NCI-H1105 (cell line): ENCODE measurements around the gene AKAP17A.
"Not testable (repeated sequence)": the region's sequence is repeated elsewhere in the genome, so short reads cannot be mapped to it uniquely, and the experiment has no call there.

Experiments
- DNase-seq: peaks from one replicate; lab custom pipeline; 2025; lab: John Stamatoyannopoulos, UW

Gene AKAP17A

DNA sequence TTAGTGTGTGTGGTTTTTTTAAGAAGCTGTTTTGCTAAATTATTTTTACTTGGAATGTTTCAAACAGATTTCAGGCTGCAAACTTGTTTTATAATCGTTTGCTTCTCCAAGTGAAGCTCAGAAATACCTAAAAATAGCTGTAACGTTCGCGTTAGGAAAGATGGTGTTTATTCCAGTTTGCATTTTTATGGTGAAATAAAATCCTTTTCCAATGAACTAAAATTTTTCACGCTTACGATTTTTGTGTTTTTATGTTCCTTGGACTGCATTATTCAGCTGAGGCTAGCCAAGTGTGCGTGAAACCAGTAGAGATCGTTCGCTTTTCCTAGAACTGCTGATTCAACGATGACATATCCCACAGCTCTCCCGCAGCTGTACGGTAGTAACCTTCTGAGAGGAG lies 10.9 kb downstream of the AKAP17A start:
- DNase-seq: no peak

DNA sequence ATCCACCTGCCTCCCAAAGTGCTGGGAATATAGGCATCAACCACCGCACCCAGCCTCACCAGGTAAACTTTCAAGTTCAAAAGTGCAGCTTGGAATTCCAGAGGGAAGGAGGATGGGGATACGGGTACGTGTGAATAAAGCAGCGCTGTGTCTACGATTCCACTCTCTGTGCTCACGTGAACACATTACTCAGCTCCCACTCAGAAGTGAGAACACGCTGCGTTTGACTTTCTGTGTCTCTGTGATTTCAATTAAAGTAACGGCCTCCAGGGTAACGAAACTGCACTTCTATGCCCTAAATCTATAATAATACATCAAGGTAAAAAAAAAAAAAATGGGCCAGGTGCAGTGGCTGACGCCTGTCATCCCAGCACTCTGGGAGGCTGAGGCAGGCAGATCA lies 15.1 kb downstream of the AKAP17A start:
- DNase-seq: no peak

DNA sequence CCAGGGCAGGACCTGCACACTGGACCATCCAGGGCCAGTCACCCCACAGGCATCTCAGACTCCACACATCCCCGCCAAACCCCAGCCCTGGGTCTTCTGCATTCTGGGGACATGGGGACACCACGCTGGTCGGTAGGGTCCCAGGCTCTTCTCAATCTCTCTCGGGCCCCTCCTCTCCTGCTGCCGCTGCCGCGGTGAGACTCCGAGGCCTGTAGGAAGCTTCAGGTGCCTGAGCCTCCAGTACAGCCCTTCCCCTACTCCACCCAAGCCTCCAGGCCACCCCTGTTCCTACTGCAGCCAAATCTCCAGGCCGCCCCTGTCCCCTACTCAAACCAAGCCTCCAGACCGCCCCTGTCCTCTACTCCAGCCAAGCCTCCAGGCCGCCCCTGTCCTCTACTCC lies 17.9 kb downstream of the AKAP17A start:
- DNase-seq: no peak

DNA sequence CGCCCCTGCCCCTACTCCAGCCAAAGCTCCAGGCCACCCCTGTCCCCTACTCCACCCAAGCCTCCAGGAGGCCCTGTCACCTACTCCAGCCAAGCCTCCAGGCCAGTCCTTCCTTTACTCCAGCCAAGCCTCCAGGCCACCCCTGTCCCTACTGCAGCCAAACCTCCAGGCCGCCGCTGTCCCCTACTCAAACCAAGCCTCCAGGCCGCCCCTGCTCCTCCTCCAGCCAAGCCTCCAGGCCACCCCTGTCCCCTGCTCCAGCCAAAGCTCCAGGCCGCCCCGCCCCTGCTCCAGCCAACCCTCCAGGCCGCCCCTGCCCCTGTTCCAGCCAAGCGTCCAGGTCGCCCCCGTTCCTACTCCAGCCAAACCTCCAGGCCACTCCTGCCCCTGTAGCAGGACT lies 18.4 kb downstream of the AKAP17A start:
- DNase-seq: no peak

DNA sequence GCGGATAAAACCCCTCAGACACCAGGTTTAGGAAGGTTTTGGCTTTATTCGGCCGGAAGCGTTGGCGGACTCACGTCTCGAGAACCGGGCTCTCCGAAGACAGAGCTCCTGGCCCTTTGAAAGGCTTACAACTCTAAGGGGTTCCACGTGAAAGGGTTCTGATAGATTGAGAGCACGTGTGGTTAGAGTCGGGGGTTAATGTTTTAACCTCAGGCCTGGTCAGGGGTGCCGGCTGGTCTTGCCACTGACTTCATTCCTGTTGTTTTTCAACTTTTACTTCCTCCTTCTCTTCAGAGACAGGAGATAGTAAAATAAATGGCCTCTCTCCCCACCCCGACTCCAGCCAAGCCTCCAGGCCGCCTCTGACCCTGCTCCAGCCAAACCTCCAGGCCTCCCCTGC lies 18.8 kb downstream of the AKAP17A start:
- no peak for DNase-seq

DNA sequence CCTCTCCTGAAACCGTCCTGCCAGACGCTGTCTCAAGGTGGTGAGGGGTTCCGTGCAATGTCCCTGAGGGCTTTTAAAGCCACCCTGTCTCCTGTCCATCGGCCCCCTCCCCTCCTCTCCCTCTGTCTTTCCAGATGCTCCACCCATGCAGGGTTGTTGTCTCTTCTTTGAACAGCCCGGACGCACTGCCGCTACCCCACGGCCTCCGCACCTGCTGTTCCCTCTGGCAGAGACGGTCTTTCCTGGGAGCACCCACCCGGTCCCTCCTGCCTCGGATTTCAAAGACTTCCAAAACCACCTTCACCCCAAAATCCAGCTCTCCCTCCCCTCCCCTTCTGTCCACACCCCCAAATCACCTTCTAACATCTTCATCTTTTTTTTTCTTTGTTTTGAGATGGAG lies 19.3 kb downstream of the AKAP17A start:
- DNase-seq: no peak

DNA sequence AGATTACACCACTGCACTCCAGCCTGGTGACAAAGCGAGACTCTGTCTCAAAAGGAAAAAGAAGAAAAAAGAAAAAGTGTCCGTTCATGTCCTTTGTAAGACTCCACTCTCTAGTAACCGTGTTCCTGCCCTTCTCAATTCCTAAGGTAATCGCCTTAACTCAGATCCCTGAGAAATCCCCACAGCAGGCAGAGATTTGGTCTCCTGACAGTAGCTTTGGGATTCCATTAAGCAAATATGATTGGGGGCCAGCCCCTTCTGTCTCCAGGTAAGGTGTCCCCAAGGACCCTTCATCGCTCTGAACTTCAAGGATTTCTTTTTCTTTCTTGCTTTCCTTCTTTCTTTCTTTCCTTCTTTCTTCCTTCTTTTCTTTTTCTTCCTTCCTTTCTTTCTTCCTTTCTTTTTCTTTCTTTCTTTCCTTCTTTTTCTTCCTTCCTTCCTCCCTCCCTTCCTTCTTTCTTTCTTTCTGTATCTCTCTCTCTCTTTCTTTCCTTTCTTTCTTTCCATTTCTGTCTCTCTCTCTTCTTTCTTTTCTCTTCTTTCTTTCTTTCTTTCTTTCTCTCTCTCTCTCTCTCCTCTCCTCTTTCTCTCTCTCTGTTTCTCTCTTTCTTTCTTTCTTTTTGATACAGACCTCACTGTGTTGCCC lies 21.4 kb downstream of the AKAP17A start:
- no peak for DNase-seq

DNA sequence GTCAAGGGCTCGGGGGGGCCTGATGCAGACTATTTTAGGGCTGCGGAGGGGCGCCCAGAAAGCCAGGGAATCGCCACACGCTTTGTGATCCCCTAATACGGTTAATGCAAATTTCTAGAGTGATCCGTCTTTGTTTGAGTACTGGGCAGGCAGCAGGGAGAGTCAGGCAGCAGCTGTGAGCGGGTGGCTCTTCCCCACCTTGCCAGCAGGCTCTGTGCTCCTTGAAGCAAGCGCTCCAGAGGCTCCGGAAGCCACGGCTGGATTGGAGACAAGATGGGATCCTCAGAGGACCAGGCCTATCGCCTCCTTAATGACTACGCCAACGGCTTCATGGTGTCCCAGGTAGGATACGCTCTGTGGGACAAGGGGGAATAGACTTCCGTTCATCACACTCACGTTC lies 23.5 kb downstream of the AKAP17A start, which contains the start of gene ASMT:
TSS of gene ASMT (plus strand) at position 133 of the 400 bp plus-strand sequence. CDS start at position 274, 141 bp downstream.
- DNase-seq: no peak

DNA sequence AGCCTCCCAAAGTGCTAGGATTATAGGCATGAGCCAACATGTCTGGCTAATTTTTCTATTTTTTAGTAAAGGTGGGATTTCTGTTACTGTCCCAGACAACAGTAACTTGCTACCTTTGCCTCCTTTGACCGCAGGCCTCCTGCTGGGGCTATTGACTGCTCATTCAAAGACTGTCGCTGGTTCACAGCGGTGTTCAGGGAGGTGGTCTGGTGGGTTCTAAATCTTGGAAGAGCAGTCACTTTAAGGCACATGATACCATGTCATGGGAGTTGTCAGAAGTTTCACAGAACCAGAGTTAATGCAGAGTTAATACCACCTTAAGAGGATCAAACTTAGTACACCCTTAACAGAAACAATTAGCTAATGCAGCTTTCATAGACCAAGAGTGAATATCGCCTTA lies 27.3 kb downstream of the AKAP17A start:
- DNase-seq: no peak

DNA sequence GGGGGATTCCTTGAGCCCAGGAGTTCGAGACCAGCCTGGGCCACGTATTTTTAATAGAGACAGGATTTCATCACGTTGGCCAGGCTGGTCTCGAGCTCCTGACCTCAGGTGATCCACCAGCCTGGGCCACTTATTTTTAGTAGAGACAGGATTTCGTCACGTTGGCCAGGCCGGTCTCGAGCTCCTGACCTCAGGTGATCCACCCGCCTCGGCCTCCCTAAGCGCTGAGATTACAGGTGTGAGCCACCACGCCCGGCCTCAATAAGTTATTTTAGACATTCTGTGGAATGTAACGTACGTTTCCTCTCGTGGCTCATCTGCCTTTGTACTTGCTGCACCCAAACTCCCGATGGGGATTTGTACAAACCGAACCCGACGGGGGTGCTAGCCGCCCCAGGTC lies 32.3 kb downstream of the AKAP17A start:
- DNase-seq: no peak

DNA sequence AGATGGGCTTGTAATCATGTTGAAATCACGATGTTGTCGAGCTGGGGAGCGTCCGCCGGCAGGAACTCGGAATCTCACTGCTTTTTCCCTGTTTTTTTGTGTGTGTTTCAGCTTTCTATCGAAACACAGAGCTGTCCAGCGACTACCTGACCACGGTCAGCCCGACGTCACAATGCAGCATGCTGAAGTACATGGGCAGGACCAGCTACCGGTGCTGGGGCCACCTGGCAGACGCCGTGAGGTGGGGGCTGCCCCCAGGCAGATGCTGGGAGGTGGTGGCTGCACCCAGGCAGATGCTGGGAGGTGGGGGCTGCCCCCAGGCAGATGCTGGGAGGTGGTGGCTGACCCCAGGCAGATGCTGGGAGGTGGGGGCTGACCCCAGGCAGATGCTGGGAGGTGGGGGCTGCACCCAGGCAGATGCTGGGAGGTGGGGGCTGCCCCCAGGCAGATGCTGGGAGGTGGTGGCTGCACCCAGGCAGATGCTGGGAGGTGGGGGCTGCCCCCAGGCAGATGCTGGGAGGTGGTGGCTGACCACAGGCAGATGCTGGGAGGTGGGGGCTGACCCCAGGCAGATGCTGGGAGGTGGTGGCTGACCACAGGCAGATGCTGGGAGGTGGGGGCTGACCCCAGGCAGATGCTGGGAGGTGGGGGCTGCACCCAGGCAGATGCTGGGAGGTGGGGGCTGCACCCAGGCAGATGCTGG lies 32.9 kb downstream of the AKAP17A start:
- DNase-seq: not testable (repeated sequence)

DNA sequence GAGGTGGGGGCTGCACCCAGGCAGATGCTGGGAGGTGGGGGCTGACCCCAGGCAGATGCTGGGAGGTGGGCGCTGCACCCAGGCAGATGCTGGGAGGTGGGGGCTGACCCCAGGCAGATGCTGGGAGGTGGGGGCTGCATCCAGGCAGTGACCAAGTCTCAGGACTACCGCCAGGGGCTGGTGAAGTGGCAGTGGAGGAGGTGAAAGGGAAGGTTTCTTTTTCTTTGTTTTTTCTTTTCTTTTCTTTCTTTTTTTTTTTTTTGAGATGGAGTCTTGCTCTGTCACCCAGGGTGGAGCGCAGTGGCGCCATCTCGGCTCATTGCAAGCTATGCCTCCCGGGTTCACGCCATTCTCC lies 33.4 kb downstream of the AKAP17A start:
- DNase-seq: not testable (repeated sequence)

DNA sequence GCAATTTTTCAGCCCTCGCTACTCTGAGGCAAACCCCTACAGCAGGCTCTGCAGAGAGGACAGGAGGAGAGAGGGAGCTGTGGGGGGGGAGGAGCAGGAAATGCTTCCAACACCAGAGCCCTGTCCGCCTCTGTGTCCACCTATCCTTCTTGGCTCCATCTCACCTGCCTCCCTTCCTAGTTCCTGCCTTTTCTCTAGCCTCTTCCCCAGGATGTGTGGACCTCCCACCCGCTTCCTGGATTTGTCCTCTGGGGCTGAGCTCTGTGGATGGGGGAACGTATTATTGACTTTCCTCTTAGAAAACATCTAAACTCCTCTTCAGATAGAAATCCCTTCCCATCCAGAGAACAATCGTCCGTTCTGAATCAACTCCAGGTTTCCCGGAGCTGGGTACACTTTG lies 37.8 kb downstream of the AKAP17A start:
- DNase-seq: no peak

DNA sequence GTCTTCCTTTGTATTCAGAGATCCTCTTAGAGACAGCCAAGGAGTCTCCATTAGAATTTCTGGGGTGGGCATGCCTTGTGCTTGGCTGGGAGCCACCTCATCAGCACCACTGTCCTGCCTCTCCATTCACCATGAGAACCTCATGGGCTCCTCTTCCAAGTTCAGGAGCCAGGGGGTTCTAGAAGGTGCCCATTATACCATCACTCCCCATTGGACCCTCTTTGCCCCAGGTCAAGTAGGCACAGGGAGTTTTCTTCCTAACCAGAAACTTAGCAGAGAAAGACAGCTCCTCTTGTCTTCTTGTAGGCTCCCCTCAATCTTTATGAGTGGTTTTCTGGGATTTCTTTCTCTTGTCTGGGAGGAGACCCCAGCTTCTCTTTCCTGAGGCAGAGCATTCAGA lies 54.6 kb downstream of the AKAP17A start:
- DNase-seq: no peak

DNA sequence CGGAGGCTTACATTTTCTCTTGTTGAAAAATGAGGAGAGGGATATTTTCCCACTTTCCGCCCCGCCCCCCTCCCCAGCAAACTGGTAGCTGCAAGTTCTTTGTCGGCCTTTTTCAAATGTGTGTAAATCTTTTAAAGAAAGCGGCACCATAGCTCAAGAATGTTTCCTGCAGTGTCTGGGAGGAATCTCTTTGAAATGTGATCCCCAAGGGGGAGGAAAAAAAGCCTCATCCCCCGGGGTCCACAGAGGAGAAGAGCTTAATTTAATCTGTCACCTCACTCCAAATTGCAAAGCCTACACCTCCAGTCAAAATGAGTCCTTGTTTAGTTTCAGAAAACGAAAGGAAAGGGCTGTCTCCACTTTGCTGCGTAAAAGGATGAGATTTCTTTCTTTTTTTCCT lies 58.2 kb downstream of the AKAP17A start:
- no peak for DNase-seq
